ENCODE data around the gene SIGLEC12.
"Not testable (repeated sequence)": the region's sequence is repeated elsewhere in the genome, so short reads cannot be mapped to it uniquely, and the experiment has no call there.

Gene SIGLEC12

GRCh38 chr19:51521781-51522180 lies 20.2 kb upstream of the SIGLEC12 start:
- no peak for DNase-seq

- no peak for DNase-seq
These were observed 19.8 kb upstream of the SIGLEC12 start for GRCh38 chr19:51521357-51521756.

DNA sequence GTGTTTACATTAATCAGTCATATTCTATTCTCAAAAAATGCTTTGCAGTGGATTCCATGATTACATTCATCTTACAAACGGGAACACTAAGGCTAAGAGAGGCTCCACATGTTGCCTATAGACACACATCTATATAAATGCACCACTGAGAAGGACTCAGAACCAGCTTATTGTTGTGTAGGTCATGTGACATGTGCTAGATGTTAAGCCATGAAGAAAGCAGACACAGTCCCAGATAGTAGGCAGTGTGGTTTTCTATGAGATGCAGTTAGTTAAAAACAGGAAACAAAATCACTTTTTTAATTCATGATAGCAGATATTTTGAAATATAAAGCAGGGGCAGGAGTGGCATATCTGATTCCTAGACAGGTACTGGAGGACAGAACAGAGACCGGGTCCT lies 19.1 kb upstream of the SIGLEC12 start:
- no peak for DNase-seq

DNA sequence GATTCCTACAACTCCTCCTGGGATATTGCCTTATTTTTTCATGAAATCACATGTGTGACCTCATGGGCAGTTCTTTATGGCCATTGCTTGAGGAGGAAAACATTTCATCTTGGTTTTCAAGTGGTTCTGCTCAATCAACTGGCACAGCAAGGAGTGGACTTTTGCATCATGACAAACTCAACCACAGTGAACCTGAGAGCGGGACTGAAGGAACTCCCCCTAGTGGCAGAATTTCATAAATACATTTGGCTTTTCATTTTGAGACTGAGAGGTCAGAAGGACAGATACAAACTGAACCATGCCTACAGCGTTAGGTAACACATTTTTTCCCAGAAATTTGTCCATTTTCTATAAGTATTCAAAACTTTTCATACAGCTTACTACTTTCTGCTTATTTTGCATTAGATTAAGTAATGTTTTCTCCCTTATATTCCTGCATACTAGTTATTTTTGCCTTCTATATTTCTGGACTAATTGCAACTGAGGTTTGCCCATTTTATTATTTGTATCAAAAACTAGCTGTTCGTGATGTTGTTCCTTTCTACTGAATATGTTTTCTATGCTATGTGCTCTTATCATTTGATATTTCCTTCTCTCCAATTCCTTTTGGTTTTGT lies 13.4 kb upstream of the SIGLEC12 start:
- peak; percentile 20 for DNase-seq

DNA sequence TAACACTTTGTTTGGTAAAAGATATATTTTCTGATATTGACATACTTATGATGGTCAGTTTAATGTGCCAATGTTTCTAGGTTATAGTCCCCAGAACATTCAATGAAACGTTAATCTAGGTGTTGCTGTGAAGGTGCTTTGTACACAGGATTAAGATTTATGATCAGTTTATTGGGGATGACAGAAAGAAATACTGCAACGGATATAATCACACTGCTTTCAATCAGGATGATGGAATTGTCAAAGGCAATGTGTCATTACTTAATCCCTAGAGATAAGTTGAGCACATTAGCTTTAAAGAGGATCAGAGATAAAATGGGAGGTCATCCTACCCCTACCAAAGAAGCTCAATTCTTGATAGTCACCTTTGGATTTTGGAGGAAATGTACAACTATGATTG lies 12.4 kb upstream of the SIGLEC12 start:
- no peak for DNase-seq

- peak; percentile 26 for DNase-seq
These were observed 9.8 kb upstream of the SIGLEC12 start for GRCh38 chr19:51511353-51511752.

GRCh38 chr19:51509823-51510660 lies 8.4 kb upstream of the SIGLEC12 start:
- no peak for DNase-seq

DNA sequence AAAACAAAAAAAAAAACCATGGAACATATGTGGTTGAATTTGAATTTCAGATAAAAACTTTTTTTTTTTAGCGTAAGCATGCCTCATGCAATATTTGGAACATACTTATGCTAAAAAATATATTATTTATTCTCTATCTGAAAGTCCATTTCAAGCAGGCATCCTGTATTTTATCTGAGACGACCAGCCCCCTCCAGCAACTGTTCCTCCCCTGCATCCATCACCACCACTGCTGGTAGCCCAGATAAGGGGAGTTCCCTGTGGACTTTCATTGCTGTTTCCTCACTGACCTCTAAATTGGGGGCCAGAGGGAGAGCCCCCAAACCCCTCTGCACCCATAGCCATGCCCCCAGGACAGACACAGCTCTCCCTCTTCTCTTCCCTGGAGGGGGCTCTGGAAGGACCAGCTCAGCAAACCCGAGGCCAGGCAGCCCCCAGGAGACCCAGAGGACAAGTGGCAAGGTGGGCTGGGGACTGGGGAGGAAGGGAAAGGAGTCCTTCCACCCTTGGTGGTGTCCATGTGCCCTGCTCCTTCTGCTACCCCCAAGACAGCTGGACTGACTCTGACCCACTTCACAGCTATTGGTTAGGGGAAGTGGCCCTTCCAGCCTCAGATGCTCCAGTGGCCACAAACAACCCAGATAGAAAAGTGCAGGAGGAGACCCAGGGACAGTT lies 6.6 kb upstream of the SIGLEC12 start:
- no peak for DNase-seq

DNA sequence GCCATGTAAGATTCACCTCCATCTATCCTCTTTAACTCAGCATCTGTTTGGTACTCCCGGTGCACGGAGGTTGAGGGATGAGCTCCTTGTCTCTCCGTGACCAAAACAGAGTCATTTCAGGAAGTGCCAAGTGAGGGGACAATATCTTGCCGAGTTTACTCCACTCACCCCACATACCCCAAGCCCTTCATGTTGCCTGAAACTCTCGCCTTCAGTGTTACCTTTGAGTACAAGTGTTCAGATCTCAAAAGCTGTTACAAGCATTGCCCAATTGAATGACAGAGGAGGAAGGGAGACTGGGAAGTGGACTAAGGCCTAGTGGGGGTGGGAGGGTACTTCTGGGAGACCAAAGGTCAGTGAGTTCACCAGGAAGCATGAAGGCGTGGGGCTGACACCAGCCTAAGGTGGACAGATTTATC lies 6.0 kb upstream of the SIGLEC12 start:
- no peak for DNase-seq

DNA sequence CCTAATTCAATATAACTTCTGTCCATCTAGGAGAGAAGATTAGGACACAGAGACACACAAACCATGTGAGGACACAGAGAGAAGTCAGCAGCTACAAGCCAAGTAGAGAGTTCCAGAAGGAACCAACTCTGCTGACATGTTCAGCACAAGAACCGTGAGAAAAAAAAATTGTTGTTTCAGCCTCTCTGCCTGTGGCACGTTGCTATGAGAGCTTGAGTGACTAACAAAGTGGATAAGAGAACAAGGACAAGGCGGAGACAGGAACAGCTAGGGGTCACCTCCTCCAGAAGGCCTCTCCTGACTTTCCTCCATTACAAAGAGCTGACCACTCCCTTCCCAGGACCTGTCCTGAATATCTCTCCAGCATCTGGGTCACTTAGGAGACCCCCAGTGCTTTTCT lies 5.6 kb upstream of the SIGLEC12 start:
- DNase-seq, result no peak

GRCh38 chr19:51505904-51506303 lies 4.3 kb upstream of the SIGLEC12 start:
- no peak for DNase-seq

DNA sequence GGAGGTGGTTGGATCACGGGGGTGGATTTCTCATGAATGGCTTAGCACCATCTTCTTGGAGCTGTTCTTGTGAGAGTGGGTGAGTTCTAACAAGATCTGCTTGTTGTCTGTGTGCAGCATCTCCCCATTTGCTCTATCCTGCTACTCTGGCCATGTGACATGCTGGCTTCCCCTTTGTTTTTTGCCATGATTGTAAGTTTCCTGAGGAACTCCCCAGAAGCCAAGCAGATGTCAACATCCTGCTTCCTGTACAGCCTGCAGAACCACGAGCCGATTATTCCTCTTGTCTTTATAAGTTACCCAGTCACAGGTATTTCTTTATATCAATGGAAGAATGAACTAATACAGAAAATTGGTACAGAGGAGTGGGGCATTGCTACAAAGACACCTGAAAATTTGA lies 2.3 kb upstream of the SIGLEC12 start:
- no peak for DNase-seq

GRCh38 chr19:51503286-51503817 lies 1.8 kb upstream of the SIGLEC12 start:
- DNase-seq, result no peak

- DNase-seq, result not testable (repeated sequence)
These were observed 669 bp downstream of the SIGLEC12 start for GRCh38 chr19:51500931-51501330.

DNA sequence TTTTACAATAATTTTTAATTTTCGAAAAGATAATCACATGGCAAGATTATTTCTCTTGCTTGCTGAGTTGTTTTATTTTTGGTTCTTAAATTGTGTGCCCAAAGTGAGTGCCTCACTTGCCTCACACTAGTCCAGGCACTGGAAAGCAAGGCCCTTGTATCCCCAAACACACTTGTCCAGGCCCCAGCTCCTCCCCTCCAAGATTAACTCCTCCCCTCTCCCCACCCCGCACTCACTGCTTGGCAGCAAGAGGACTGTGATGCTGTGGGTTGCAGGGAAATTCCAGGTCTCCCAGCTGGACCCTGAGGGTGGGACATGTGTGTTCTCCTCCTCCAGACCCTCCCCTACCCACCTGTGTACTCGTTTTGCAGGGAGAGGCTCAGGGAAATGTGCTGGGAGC lies 3.9 kb downstream of the SIGLEC12 start:
- no peak for DNase-seq

DNA sequence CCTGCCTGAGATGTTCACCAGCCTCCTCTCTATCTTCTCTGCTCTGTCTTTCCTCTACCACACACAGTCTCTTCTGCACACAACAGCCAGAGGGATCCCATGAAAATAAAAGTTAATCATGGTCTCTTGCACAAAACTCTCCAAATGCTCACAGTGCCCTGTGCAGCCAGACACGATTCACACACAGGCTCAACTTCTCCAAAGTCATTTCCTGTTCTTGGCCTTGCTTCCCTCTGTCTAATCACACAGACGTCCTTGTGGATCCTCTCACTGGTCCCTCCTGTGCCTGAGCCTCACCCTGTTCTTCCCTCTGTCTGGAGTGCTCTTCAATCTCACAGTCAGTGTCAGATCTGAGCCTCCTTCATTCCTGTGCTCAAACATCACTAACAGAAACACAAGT lies 7.8 kb downstream of the SIGLEC12 start:
- DNase-seq, result no peak

- DNase-seq, result no peak
These were observed 10.0 kb downstream of the SIGLEC12 start for GRCh38 chr19:51491586-51491985.

DNA sequence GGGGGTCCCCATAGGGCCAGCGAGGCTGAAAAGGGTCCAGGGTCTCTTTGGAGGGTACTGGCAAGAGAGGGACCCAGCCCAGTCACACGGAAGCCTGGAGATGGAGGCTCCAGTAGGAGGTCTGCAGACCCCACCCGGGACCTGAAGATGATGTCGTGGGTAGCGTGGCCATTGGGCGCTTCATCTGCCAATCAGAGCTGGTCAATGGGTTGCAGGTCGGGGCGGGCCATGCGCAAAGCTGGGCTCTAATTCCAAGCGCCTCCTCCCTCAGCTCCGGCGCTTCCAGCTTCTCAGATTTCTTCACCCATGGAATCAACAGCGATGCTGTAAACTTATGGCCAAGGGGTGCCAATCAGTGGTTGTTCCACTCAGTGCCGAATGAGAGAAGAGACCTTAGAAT lies 10.9 kb downstream of the SIGLEC12 start:
- no peak for DNase-seq

DNA sequence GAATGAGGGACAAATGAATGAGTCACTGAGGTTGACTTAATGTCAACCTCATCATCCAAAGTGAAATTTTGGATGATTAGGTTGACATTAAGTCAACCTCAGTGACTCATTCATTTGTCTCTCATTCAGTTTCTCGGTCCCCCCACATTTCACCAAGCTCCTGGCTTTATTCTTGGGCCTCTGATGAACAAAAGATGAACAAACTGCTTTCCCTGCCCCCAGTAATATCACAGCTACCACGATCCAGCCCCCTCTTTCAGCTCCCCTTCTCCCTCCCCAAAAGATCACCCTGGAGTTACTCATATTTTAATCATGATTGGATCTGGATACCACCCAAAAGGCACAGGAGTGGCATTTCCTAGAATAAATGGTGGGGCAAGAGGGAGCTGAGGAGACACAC lies 12.5 kb downstream of the SIGLEC12 start:
- peak; percentile 45 for DNase-seq

DNA sequence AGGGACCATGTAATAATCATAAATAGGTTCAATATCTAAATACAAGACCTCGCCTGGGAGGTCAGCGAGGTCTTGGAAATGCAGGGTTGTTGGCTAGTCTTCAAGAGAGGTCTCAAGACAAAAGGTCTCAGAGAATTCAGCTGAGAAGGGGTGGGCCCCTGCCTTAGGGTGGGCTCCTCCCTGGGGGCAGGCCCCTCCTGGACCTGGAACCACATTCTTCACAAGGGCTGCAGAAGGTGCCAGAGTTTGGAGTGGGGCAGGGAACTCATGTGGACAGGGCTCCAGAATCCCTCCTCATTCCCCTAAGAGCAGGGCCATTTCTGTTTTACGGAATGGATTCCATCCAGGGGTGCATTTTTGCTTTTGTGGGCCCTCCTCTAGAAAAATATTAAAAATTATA lies 13.1 kb downstream of the SIGLEC12 start:
- DNase-seq, result no peak

GRCh38 chr19:51485960-51486660 lies 15.5 kb downstream of the SIGLEC12 start:
- DNase-seq, result no peak

DNA sequence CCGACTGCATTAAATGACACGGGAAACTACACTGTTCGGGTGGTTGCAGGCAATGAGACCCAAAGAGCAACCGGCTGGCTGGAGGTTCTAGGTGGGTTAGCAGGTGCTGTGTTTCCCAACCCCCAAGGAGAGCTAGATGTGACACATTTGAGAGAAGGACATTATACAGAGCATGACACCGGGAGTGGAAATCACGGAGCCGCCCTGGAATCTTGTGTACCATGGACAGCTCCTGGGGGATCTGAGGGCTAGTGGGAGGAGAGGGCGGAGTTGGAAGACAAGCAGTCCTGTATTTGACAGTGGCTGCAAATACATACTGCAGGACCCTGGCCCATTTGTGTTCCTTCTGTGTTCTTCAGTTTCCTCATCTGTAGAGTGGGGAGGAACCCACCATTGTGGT lies 21.0 kb downstream of the SIGLEC12 start:
- peak; percentile 47 for DNase-seq

All from stimulated activated CD4-positive, alpha-beta T cell treated with anti-CD3 and anti-CD28 coated beads, Interleukin-15, amount 100 ng/mL, for 24 hours (primary cell).